Neural cell (in vitro differentiated cells): ENCODE measurements around the gene PAK3. TPM values are rescaled to one million over a fixed set of nuclear protein-coding genes. Genes with fewer than 3 reads are reported as not detected.

ENCODE experiments used
- H2AFZ ChIP-seq: fragments of 200-600, 300-800 bp; sonication (generic), shearing (Covaris generic); 2 replicates; pipeline ENCODE4 v1.6.0; 2014; ENCODE audit warnings: low read depth, mild to moderate bottlenecking, antibody characterized with exemption, low read length, moderate library complexity
- H3F3A ChIP-seq: fragments of 200-600 bp; shearing (Covaris generic); 2 replicates; pipeline ENCODE4 v1.6.1; 2016; ENCODE audit warnings: mild to moderate bottlenecking, moderate library complexity, mixed read lengths, antibody characterized with exemption, low read length; ENCODE audit not compliant: insufficient read depth, poor library complexity, severe bottlenecking
- H3K27ac ChIP-seq: fragments of 200-600, 300-800 bp; sonication (generic), shearing (Covaris generic); 2 replicates; pipeline ENCODE4 v1.5.1; 2014; ENCODE audit warnings: mild to moderate bottlenecking, low read length, moderate library complexity
- H3K27me3 ChIP-seq: fragments of 300-800, 200-600 bp; sonication (generic), shearing (Covaris generic); 2 replicates; pipeline ENCODE4 v1.6.0; 2014; ENCODE audit warnings: mild to moderate bottlenecking, low read depth, low read length, moderate library complexity; ENCODE audit not compliant: insufficient read depth
- H3K36me3 ChIP-seq: fragments of 300-800, 200-600 bp; sonication (generic), shearing (Covaris generic); 2 replicates; pipeline ENCODE4 v1.5.1; 2014; ENCODE audit warnings: mild to moderate bottlenecking, antibody characterized with exemption, low read length, moderate library complexity; ENCODE audit not compliant: insufficient read depth
- H3K4me2 ChIP-seq: fragments of 300-800, 200-600 bp; sonication (generic), shearing (Covaris generic); 2 replicates; pipeline ENCODE4 v1.6.0; 2014; ENCODE audit warnings: mild to moderate bottlenecking, low read length
- H3K4me3 ChIP-seq: fragments of 300-800, 200-600 bp; sonication (generic), shearing (Covaris generic); 2 replicates; pipeline ENCODE4 v1.5.1; 2014; ENCODE audit warnings: mild to moderate bottlenecking, low read length, moderate library complexity
- H3K79me2 ChIP-seq: fragments of 200-600 bp; shearing (Covaris generic); replicated peaks from 2 replicates; pipeline ENCODE4 v1.6.0; 2014; ENCODE audit warnings: mild to moderate bottlenecking, low read length, moderate library complexity; ENCODE audit not compliant: insufficient read depth
- H3K9ac ChIP-seq: fragments of 300-800, 200-600 bp; sonication (generic), shearing (Covaris generic); 2 replicates; pipeline ENCODE4 v1.6.1; 2016; ENCODE audit warnings: mild to moderate bottlenecking, low read length, mixed read lengths
- H3K9me2 ChIP-seq: fragments of 200-600 bp; shearing (Covaris generic); 2 replicates; pipeline ENCODE4 v1.6.1; 2016; ENCODE audit warnings: mild to moderate bottlenecking, low read length, mixed read lengths; ENCODE audit not compliant: insufficient read depth
- H3K9me3 ChIP-seq: fragments of 200-600, 300-800 bp; sonication (generic), shearing (Covaris generic); 2 replicates; pipeline ENCODE4 v1.6.1; 2016; ENCODE audit warnings: mild to moderate bottlenecking, mixed run types, low read length, moderate library complexity, mixed read lengths
- H4K20me1 ChIP-seq: fragments of 200-600 bp; shearing (Covaris generic); 2 replicates; pipeline ENCODE4 v1.6.1; 2016; ENCODE audit warnings: mild to moderate bottlenecking, mixed run types; ENCODE audit not compliant: insufficient read depth
- CTCF ChIP-seq: fragments of 450-650 bp; IDR thresholded peaks from 2 replicates; pipeline ENCODE4 v1.5.1; 2014; ENCODE audit warnings: antibody characterized with exemption, mild to moderate bottlenecking, moderate library complexity; ENCODE audit not compliant: poor library complexity, severe bottlenecking
- EP300 ChIP-seq: fragments of 450-650 bp; conservative IDR thresholded peaks from 2 replicates; pipeline ENCODE4 v1.6.1; 2014; ENCODE audit warnings: antibody characterized with exemption, mild to moderate bottlenecking, moderate library complexity; ENCODE audit not compliant: poor library complexity, severe bottlenecking
- EZH2 ChIP-seq: fragments of 200-600, 300-800 bp; shearing (Covaris generic), sonication (generic); IDR thresholded peaks from 2 replicates; pipeline ENCODE4 v1.6.1; 2014; ENCODE audit warnings: antibody characterized with exemption, low read length, borderline replicate concordance, mild to moderate bottlenecking; ENCODE audit not compliant: insufficient read depth, poor library complexity, severe bottlenecking
- MXI1 ChIP-seq: fragments of 450-650 bp; conservative IDR thresholded peaks from 2 replicates; pipeline ENCODE4 v1.6.1; 2014; ENCODE audit warnings: antibody characterized with exemption, mild to moderate bottlenecking; ENCODE audit not compliant: poor library complexity, severe bottlenecking
- POLR2AphosphoS5 ChIP-seq: IDR thresholded peaks from 2 replicates; pipeline ENCODE4 v1.6.1; 2012
- RAD21 ChIP-seq: fragments of 450-650 bp; conservative IDR thresholded peaks from 2 replicates; pipeline ENCODE4 v1.6.1; 2014; ENCODE audit warnings: antibody characterized with exemption, mild to moderate bottlenecking, moderate library complexity
- REST ChIP-seq: IDR thresholded peaks from 2 replicates; pipeline ENCODE4 v1.6.1; 2012; ENCODE audit warnings: borderline replicate concordance
- SMC3 ChIP-seq: fragments of 450-650 bp; conservative IDR thresholded peaks from 2 replicates; pipeline ENCODE4 v1.6.1; 2014; ENCODE audit warnings: antibody characterized with exemption, mild to moderate bottlenecking, moderate library complexity; ENCODE audit not compliant: poor library complexity
- TAF1 ChIP-seq: IDR thresholded peaks from 2 replicates; pipeline ENCODE4 v1.6.1; 2012; ENCODE audit warnings: low read depth
- polyA plus RNA-seq: library from polyadenylated mRNA; depleted of rRNA; stranded (reverse); fragments of >200 nt; gene quantifications from 2 replicates; pipeline ENCODE4 v1.2.3, GENCODE V29; 2014

PAK3 gene
- polyA plus RNA-seq, 1 donor from 2014 or later = 92.4 TPM

GRCh38 chrX:111145878-111146277 lies 49.9 kb downstream of the PAK3 start:
- Histone ChIP-seq H3K27ac (no peak overlapping the region), H3K27me3 (no peaks in the 10 kb centered on the region), H3K36me3 (peaks cover 4% of the 10 kb centered on the region), H3K4me3 (no peak overlapping the region), H3K9me2 (no peaks in the 10 kb centered on the region), H3K4me2 (no peak overlapping the region), H3K79me2 (no peaks in the 10 kb centered on the region), H3K9me3 (no peaks in the 10 kb centered on the region), H4K20me1 (no peaks in the 10 kb centered on the region), H3F3A (no peaks in the 10 kb centered on the region), H2AFZ (no peak overlapping the region), H3K9ac (no peak overlapping the region)
- TF ChIP-seq CTCF (no peak), RAD21 (no peak), EP300 (no peak), REST (no peak), MXI1 (no peak), SMC3 (no peak), POLR2AphosphoS5 (no peak), TAF1 (no peak), EZH2 (no peak)

- no peaks in the 10 kb centered on the region for H3K9me2 ChIP-seq
- H3K4me2 ChIP-seq = no peak overlapping the region
These were observed 55.8 kb downstream of the PAK3 start for GRCh38 chrX:111151764-111152163.

More at GRCh38 chrX:111151764-111152163, 55.8 kb downstream of the PAK3 start:
- H3F3A ChIP-seq = no peaks in the 10 kb centered on the region
- no peak overlapping the region for H3K27ac ChIP-seq
- H4K20me1 ChIP-seq = no peaks in the 10 kb centered on the region
- H3K79me2 ChIP-seq = no peaks in the 10 kb centered on the region
- H2AFZ ChIP-seq = no peak overlapping the region
- TF ChIP-seq SMC3 (no peak), REST (no peak), EZH2 (no peak), EP300 (no peak), CTCF (no peak)
- H3K9ac ChIP-seq = no peak overlapping the region
- H3K36me3 ChIP-seq = no peaks in the 10 kb centered on the region
- no peak overlapping the region for H3K4me3 ChIP-seq
- no peaks in the 10 kb centered on the region for H3K27me3 ChIP-seq
- H3K9me3 ChIP-seq = no peaks in the 10 kb centered on the region
